ENCODE results near the gene CLEC20A. TPM values are rescaled to one million over a fixed set of nuclear protein-coding genes. Genes with fewer than 3 reads are reported as not detected.
A peak's percentile ranks its signal among the peaks of the same experiment; 100 is the strongest.

The CLEC20A gene
- total and polyA plus RNA-seq, 2 experiments from 2014 or later = not detected

DNA sequence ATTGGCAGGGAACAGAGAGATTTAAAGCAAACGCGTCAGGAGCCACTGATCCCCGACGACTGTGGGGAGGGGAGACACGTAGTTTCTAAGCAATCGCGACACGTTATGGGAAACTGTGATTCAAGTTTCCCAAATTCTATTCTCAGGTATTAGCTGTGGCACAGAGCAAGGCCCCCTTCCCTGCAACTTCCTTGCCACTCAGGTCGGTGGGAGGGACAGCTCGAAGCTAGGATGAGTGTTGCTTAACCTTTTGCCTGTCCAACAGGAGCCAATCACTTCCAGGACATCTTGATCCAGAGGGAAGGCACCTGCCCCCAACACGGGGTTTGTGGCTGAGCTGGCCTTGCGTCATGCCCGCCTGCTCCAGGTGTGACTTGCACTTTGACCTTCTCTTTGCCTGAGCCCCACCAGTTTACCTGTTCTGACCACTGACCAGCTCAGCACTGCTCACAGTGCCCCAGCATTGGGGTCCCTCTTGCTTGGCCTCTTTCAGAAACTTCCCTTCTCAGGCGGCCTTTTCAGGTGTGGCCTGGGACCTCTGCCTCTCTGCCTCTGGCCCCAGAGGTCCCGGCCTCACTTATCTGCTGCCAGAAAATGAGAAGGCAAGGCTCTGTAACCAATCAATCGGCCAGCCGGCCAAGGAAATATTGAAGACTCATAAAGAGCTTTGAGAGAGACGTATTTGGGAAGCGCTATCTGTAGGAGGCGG is 40.8 kb upstream of the CLEC20A start:
- DNase-seq (ENCODE audit: low spot score) = peak; percentile 59
- WGBS (ENCODE audit: low lambda C conversion rate, missing lambda C conversion rate) = 76% methylated on average over 20 of the region's 20 CpGs
- peak overlapping the region; percentile 95 for H3K27ac ChIP-seq
- peaks cover 30% of the 10 kb centered on the region for H3K4me1 ChIP-seq (ENCODE audit: insufficient read depth)
- no peaks in the 10 kb centered on the region for H4K20me1 ChIP-seq (ENCODE audit: insufficient read depth, poor library complexity, severe bottlenecking)
- peak overlapping the region; percentile 32 for H3K4me2 ChIP-seq
- H3K27me3 ChIP-seq = no peaks in the 10 kb centered on the region
- no peak overlapping the region for H3K4me3 ChIP-seq
- H3K79me2 ChIP-seq = no peaks in the 10 kb centered on the region
- TF ChIP-seq EZH2phosphoT487 (IDR thresholded peaks at IDR 0.05; ENCODE audit: low read depth, severe bottlenecking, unreplicated experiment) (no peak), EZH2 (IDR thresholded peaks at IDR 0.05; ENCODE audit: borderline replicate concordance) (no peak)
- TF ChIP-seq, protein P1, sequence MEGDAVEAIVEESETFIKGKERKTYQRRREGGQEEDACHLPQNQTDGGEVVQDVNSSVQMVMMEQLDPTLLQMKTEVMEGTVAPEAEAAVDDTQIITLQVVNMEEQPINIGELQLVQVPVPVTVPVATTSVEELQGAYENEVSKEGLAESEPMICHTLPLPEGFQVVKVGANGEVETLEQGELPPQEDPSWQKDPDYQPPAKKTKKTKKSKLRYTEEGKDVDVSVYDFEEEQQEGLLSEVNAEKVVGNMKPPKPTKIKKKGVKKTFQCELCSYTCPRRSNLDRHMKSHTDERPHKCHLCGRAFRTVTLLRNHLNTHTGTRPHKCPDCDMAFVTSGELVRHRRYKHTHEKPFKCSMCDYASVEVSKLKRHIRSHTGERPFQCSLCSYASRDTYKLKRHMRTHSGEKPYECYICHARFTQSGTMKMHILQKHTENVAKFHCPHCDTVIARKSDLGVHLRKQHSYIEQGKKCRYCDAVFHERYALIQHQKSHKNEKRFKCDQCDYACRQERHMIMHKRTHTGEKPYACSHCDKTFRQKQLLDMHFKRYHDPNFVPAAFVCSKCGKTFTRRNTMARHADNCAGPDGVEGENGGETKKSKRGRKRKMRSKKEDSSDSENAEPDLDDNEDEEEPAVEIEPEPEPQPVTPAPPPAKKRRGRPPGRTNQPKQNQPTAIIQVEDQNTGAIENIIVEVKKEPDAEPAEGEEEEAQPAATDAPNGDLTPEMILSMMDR (IDR thresholded peaks at IDR 0.05; ENCODE audit: poor library complexity) = no peak
- no peaks in the 10 kb centered on the region for H3K9me2 ChIP-seq (replicated peaks; ENCODE audit: insufficient read depth)
- no peaks in the 10 kb centered on the region for H3K36me3 ChIP-seq (replicated peaks; ENCODE audit: insufficient read depth, low read depth)
- no peaks in the 10 kb centered on the region for H3K9me3 ChIP-seq (ENCODE audit: low read depth)
- no peak overlapping the region for H2AFZ ChIP-seq

DNA sequence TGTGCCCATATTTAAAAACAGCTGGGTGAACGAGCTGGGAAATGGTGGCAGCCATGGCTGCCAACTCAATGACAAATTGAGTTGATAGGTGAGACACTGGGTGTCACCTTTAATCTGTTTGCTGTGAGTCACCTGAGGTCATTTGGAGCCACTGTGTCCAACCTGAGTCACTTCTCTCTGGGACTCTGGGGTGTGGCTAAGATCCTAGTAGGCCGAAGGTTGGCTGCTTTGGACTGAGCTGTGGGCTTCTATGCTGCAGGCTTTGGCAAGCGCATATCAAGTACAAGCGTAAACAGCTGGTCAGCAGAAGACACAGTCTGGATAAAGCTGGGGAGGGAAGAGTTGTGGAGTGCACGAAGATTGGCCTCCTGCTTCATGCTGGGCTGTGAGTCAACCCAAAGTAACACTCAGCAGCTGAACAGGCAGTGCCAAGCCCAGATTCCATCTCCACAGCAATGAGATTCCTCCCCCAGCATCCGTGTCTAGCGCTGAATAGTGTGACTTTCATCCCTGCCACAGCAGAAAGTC is 40.1 kb upstream of the CLEC20A start:
- Histone ChIP-seq H3K9me3 (ENCODE audit: low read depth) (no peaks in the 10 kb centered on the region), H2AFZ (no peak overlapping the region), H3K9me2 (replicated peaks; ENCODE audit: insufficient read depth) (no peaks in the 10 kb centered on the region), H3K36me3 (replicated peaks; ENCODE audit: insufficient read depth, low read depth) (no peaks in the 10 kb centered on the region), H3K4me3 (no peak overlapping the region), H3K4me1 (ENCODE audit: insufficient read depth) (peaks cover 30% of the 10 kb centered on the region), H3K27me3 (no peaks in the 10 kb centered on the region), H3K79me2 (no peaks in the 10 kb centered on the region), H3K27ac (peak overlapping the region; percentile 95), H4K20me1 (ENCODE audit: insufficient read depth, poor library complexity, severe bottlenecking) (no peaks in the 10 kb centered on the region), H3K4me2 (peak overlapping the region; percentile 51)
- TF ChIP-seq, protein P1 (IDR thresholded peaks at IDR 0.05; ENCODE audit: poor library complexity) = no peak
- TF ChIP-seq EZH2phosphoT487 (IDR thresholded peaks at IDR 0.05; ENCODE audit: low read depth, severe bottlenecking, unreplicated experiment) (no peak), EZH2 (IDR thresholded peaks at IDR 0.05; ENCODE audit: borderline replicate concordance) (no peak)
- WGBS (ENCODE audit: low lambda C conversion rate, missing lambda C conversion rate) = 55% methylated on average over 7 of the region's 7 CpGs
- peak; percentile 86 for DNase-seq (ENCODE audit: low spot score)

DNA sequence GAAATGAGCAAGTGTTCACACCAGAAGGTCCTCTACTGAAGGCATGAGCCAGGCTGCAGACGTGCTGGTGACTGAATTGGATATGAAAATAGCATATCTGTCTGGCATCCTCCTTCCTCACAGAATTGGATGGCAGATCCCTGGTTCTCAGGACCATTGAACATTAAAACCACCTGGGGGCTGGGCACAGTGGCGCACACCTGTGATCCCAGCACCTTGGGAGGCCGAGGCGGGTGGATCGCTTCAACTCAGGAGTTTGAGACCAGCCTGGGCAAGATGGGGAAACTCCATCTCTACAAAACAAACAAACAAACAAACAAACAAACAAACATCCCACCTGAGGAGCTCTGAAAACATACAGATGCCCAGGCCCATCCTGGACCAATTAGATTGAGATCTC is 39.6 kb upstream of the CLEC20A start:
- Histone ChIP-seq H3K36me3 (replicated peaks; ENCODE audit: insufficient read depth, low read depth) (no peaks in the 10 kb centered on the region), H3K4me2 (peak overlapping the region; percentile 51), H4K20me1 (ENCODE audit: insufficient read depth, poor library complexity, severe bottlenecking) (no peaks in the 10 kb centered on the region), H3K4me1 (ENCODE audit: insufficient read depth) (peaks cover 30% of the 10 kb centered on the region), H3K9me2 (replicated peaks; ENCODE audit: insufficient read depth) (no peaks in the 10 kb centered on the region), H3K79me2 (no peaks in the 10 kb centered on the region), H2AFZ (no peak overlapping the region), H3K27ac (peak overlapping the region; percentile 95), H3K4me3 (no peak overlapping the region), H3K9me3 (ENCODE audit: low read depth) (no peaks in the 10 kb centered on the region), H3K27me3 (no peaks in the 10 kb centered on the region)
- TF ChIP-seq EZH2 (IDR thresholded peaks at IDR 0.05; ENCODE audit: borderline replicate concordance) (no peak), EZH2phosphoT487 (IDR thresholded peaks at IDR 0.05; ENCODE audit: low read depth, severe bottlenecking, unreplicated experiment) (no peak)
- TF ChIP-seq, protein P1 (IDR thresholded peaks at IDR 0.05; ENCODE audit: poor library complexity) = no peak
- WGBS (ENCODE audit: low lambda C conversion rate, missing lambda C conversion rate) = 96% methylated on average over 5 of the region's 5 CpGs
- no peak for DNase-seq (ENCODE audit: low spot score)

Measured in hepatocyte (in vitro differentiated cells).